T-helper 2 cell treated with Interferon-gamma antibody and Interleukin-4, amounts not matched to agents 5 μg/mL and 100 μg/mL, for 36 hours (primary cell): ENCODE data around the gene KAT8.

Experiments
- DNase-seq: peaks from one replicate; pipeline ENCODE4 v3.0.0; 2021; ENCODE audit warnings: low spot score
- H3K27ac Mint-ChIP-seq: one replicate; pipeline ENCODE4 v1.8.0; 2021; ENCODE audit warnings: mild to moderate bottlenecking, mixed read lengths
- H3K27me3 Mint-ChIP-seq: one replicate; pipeline ENCODE4 v1.8.0; 2021; ENCODE audit warnings: low read depth, mixed read lengths
- H3K36me3 Mint-ChIP-seq: one replicate; pipeline ENCODE4 v1.8.0; 2021; ENCODE audit warnings: low read depth, mixed read lengths
- H3K4me1 Mint-ChIP-seq: one replicate; pipeline ENCODE4 v1.8.0; 2021; ENCODE audit warnings: low read depth, mixed read lengths
- H3K4me3 Mint-ChIP-seq: one replicate; pipeline ENCODE4 v1.8.0; 2022; ENCODE audit warnings: mild to moderate bottlenecking, moderate library complexity, mixed read lengths
- H3K9me3 Mint-ChIP-seq: one replicate; pipeline ENCODE4 v1.8.0; 2021; ENCODE audit warnings: mixed read lengths

KAT8 gene

GRCh38 chr16:31080035-31080629 is 37.3 kb upstream of the KAT8 start:
- no peak for DNase-seq
- Mint-ChIP-seq H3K4me3 (no peak overlapping the region), H3K27me3 (no peaks in the 10 kb centered on the region), H3K9me3 (no peaks in the 10 kb centered on the region), H3K4me1 (peaks cover 7% of the 10 kb centered on the region), H3K27ac (no peak overlapping the region), H3K36me3 (peaks cover 40% of the 10 kb centered on the region)

- H3K27me3 Mint-ChIP-seq: no peaks in the 10 kb centered on the region
- no peak overlapping the region for H3K27ac Mint-ChIP-seq
- DNase-seq: no peak
- no peaks in the 10 kb centered on the region for H3K9me3 Mint-ChIP-seq
- H3K4me3 Mint-ChIP-seq: no peak overlapping the region
- peaks cover 40% of the 10 kb centered on the region for H3K36me3 Mint-ChIP-seq
- peaks cover 3% of the 10 kb centered on the region for H3K4me1 Mint-ChIP-seq
These were observed 36.6 kb upstream of the KAT8 start for GRCh38 chr16:31080756-31081419.

- no peak overlapping the region for H3K27ac Mint-ChIP-seq
- H3K4me1 Mint-ChIP-seq: peaks cover 3% of the 10 kb centered on the region
- no peaks in the 10 kb centered on the region for H3K27me3 Mint-ChIP-seq
- peaks cover 38% of the 10 kb centered on the region for H3K36me3 Mint-ChIP-seq
- no peak overlapping the region for H3K4me3 Mint-ChIP-seq
- no peak for DNase-seq
- H3K9me3 Mint-ChIP-seq: no peaks in the 10 kb centered on the region
These were observed 35.8 kb upstream of the KAT8 start for GRCh38 chr16:31081428-31082351.

- Mint-ChIP-seq H3K4me1 (peaks cover 3% of the 10 kb centered on the region), H3K27ac (no peak overlapping the region), H3K36me3 (peaks cover 34% of the 10 kb centered on the region), H3K4me3 (no peak overlapping the region), H3K27me3 (no peaks in the 10 kb centered on the region), H3K9me3 (no peaks in the 10 kb centered on the region)
- no peak for DNase-seq
These were observed 35.0 kb upstream of the KAT8 start for GRCh38 chr16:31082368-31083045.

GRCh38 chr16:31083081-31083480 is 34.4 kb upstream of the KAT8 start:
- peaks cover 29% of the 10 kb centered on the region for H3K36me3 Mint-ChIP-seq
- H3K27me3 Mint-ChIP-seq: no peaks in the 10 kb centered on the region
- H3K4me3 Mint-ChIP-seq: no peak overlapping the region
- H3K4me1 Mint-ChIP-seq: peaks cover 3% of the 10 kb centered on the region
- H3K9me3 Mint-ChIP-seq: no peaks in the 10 kb centered on the region
- DNase-seq: no peak
- no peak overlapping the region for H3K27ac Mint-ChIP-seq

GRCh38 chr16:31083556-31083955 is 33.9 kb upstream of the KAT8 start:
- DNase-seq: no peak
- H3K27me3 Mint-ChIP-seq: no peaks in the 10 kb centered on the region
- H3K4me1 Mint-ChIP-seq: peaks cover 3% of the 10 kb centered on the region
- H3K36me3 Mint-ChIP-seq: peaks cover 25% of the 10 kb centered on the region
- H3K9me3 Mint-ChIP-seq: no peaks in the 10 kb centered on the region
- H3K4me3 Mint-ChIP-seq: no peak overlapping the region
- H3K27ac Mint-ChIP-seq: no peak overlapping the region

GRCh38 chr16:31083981-31084380 is 33.5 kb upstream of the KAT8 start:
- Mint-ChIP-seq H3K27ac (no peak overlapping the region), H3K4me3 (no peak overlapping the region), H3K4me1 (peaks cover 3% of the 10 kb centered on the region), H3K9me3 (no peaks in the 10 kb centered on the region), H3K27me3 (no peaks in the 10 kb centered on the region), H3K36me3 (peaks cover 21% of the 10 kb centered on the region)
- DNase-seq: no peak

- peaks cover 3% of the 10 kb centered on the region for H3K4me1 Mint-ChIP-seq
- DNase-seq: no peak
- no peaks in the 10 kb centered on the region for H3K9me3 Mint-ChIP-seq
- H3K27ac Mint-ChIP-seq: no peak overlapping the region
- H3K27me3 Mint-ChIP-seq: no peaks in the 10 kb centered on the region
- H3K4me3 Mint-ChIP-seq: no peak overlapping the region
- H3K36me3 Mint-ChIP-seq: peaks cover 18% of the 10 kb centered on the region
These were observed 32.7 kb upstream of the KAT8 start for GRCh38 chr16:31084584-31085302.

GRCh38 chr16:31085411-31085810 is 32.1 kb upstream of the KAT8 start:
- Mint-ChIP-seq H3K27ac (no peak overlapping the region), H3K9me3 (no peaks in the 10 kb centered on the region), H3K4me3 (no peak overlapping the region), H3K4me1 (peaks cover 3% of the 10 kb centered on the region), H3K36me3 (peaks cover 15% of the 10 kb centered on the region), H3K27me3 (no peaks in the 10 kb centered on the region)
- no peak for DNase-seq

GRCh38 chr16:31085873-31086628 is 31.4 kb upstream of the KAT8 start:
- Mint-ChIP-seq H3K27me3 (no peaks in the 10 kb centered on the region), H3K27ac (no peak overlapping the region), H3K36me3 (peaks cover 13% of the 10 kb centered on the region), H3K9me3 (no peaks in the 10 kb centered on the region), H3K4me3 (no peak overlapping the region), H3K4me1 (peaks cover 3% of the 10 kb centered on the region)
- DNase-seq: no peak

GRCh38 chr16:31086629-31086906 is 30.9 kb upstream of the KAT8 start:
- H3K36me3 Mint-ChIP-seq: peaks cover 13% of the 10 kb centered on the region
- no peak overlapping the region for H3K27ac Mint-ChIP-seq
- no peaks in the 10 kb centered on the region for H3K9me3 Mint-ChIP-seq
- H3K4me3 Mint-ChIP-seq: no peak overlapping the region
- peaks cover 3% of the 10 kb centered on the region for H3K4me1 Mint-ChIP-seq
- DNase-seq: no peak
- no peaks in the 10 kb centered on the region for H3K27me3 Mint-ChIP-seq

GRCh38 chr16:31087481-31087880 is 30.0 kb upstream of the KAT8 start:
- no peak for DNase-seq
- Mint-ChIP-seq H3K36me3 (peaks cover 10% of the 10 kb centered on the region), H3K27ac (no peak overlapping the region), H3K9me3 (no peaks in the 10 kb centered on the region), H3K4me3 (no peak overlapping the region), H3K4me1 (no peaks in the 10 kb centered on the region), H3K27me3 (no peaks in the 10 kb centered on the region)

- Mint-ChIP-seq H3K4me1 (no peaks in the 10 kb centered on the region), H3K27me3 (no peaks in the 10 kb centered on the region), H3K36me3 (peaks cover 10% of the 10 kb centered on the region), H3K9me3 (no peaks in the 10 kb centered on the region), H3K27ac (no peak overlapping the region), H3K4me3 (no peak overlapping the region)
- no peak for DNase-seq
These were observed 29.5 kb upstream of the KAT8 start for GRCh38 chr16:31087971-31088370.
